Superior temporal gyrus (tissue), 1 donor: Measurements from ENCODE around the gene PSMA7.

Source experiments
- DNase-seq: peaks from one replicate; pipeline ENCODE4 v3.0.0-alpha.2; 2016; ENCODE audit errors: extremely low spot score

PSMA7 gene

DNA sequence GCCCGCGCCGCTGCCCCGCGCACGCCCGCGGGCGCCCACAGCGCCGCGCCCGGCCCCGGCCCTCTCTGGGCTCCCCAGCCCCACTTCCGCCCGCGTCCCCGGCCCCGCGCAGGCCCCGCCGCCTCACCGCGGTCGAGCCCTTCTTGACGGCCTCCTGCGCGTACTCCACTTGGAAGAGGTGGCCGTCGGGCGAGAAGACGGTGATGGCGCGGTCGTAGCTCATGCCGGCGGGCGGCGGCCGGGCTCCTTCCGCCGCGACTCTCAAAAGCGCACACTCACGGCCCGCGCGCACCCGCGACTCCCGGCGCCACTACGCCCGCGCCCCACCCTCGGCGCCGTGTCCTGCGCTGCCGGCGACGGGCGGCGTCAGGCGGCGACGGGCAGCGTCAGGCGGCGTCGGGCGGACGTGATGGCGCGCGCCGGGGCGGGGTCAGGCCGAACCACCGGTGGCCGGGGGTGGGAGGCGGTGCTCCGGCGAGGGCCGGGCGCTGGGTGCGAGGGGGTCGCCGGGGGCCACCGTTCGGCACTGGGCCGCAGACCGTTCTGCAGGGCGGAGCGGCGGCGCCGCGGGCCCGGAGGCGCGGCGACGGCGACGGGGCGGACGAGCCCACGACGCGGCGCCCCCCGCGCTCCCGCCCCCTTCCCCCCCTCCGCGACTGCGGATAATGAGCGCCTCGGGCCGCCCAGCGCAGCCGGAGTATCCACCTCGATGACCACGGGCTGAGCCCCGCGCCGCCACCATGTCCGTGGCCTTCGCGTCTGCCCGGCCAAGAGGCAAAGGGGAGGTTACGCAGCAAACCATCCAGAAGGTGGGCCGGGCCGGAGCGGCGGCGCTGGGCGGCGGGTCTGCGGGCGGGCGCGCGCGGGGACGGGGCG, at the start of gene PSMA7, which contains the start of gene SS18L1:
PSMA7 (minus strand) TSS at position 314 of the 876 bp plus-strand sequence; CDS start at position 223, 91 bp downstream.
SS18L1 (plus strand) TSS at position 689 of the 876 bp plus-strand sequence; CDS start at position 741, 52 bp downstream.
- DNase-seq: peak; percentile 85

DNA sequence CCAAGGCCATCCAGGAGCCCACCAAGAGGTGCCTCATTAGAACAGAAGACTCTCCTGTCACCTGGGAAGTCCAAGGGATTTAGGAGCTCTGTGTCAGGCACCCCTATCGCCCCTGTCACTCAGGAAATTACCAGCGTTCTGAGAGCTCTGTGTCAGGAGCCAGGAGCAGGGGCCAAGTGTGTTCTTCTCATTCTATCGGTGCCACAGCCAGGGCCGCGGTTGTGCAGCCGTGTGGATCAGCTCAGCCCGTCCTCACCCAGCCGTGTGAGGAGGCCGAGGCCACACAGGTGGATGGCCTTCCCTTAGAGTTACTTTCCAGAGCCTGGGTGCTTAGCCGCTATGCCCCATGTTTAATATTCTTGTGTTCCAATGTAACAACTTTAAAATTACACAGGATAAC, 49.4 kb upstream of the PSMA7 start:
- no peak for DNase-seq

DNA sequence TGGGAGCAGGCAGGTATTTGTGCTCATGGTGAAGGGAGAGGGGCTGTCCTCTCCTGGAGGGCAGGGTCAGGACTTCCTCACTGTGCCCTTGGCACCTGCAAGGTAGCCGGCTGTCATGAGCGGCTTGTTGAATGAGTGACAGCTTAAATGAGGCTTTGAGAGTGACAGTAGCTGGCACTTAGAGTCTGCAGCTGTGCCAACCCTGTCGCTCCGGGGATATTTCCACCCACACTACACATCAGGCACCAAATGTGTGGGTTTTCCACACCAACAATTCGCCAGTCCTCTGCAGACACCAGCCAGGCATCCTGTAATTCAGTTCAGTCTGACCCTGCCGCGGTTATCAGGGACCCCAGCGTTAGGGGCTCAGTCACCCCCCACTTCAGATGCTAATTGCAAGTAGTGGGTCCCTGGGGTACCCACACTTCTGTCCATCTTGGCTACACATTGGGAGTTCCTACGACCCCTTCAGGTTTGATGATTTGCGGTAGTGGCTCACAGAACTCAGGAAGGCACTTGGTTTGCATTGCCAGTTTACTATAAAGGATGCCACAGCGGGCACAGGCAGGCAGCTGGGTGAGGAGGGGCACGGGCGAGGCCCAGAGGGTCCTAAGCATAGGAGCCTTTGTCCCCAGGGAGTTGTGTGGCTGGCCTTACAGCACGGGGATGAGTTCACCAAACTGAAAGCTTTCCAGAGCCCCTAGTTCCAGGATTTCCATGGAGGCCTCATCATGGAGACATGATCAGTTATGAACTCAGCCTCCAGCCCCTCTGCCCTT, 48.8 kb upstream of the PSMA7 start:
- DNase-seq: no peak

DNA sequence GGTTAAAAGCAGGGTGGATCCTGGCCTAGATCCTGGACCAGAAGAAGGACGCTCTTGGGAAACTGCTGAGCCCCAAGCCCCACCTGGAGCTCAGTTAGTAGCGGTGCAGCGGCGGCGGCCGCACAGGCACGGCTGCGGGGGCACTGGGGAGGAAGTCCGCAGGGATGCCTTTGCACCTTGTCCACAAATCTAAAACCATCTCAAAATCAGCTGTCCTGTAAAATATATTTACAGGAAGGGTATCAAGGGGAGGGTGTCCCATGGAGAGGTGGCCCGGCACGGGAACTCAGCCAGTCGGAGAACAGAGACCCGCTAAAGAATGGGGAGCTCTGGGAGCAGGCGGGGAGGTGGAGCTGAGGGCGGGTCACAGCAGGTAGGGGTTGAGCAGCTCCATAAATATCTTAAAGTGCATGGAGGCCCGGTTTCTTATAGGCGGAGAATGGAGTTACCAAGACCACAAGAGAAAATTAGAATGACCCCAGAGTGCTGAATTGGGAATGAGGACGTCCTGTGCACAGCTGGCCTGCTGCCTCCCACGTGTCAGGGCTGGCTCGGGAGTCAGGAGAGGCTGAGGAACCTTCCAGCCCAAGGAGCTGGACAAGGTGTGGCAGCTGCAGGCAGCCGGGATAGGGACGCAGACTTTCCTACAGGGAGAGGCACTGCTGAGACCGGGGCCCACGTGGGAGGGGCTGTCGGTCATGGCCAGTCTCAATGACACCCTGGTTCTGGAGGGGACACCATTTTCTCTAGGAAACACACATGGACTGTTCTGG, 47.6 kb upstream of the PSMA7 start:
- no peak for DNase-seq

DNA sequence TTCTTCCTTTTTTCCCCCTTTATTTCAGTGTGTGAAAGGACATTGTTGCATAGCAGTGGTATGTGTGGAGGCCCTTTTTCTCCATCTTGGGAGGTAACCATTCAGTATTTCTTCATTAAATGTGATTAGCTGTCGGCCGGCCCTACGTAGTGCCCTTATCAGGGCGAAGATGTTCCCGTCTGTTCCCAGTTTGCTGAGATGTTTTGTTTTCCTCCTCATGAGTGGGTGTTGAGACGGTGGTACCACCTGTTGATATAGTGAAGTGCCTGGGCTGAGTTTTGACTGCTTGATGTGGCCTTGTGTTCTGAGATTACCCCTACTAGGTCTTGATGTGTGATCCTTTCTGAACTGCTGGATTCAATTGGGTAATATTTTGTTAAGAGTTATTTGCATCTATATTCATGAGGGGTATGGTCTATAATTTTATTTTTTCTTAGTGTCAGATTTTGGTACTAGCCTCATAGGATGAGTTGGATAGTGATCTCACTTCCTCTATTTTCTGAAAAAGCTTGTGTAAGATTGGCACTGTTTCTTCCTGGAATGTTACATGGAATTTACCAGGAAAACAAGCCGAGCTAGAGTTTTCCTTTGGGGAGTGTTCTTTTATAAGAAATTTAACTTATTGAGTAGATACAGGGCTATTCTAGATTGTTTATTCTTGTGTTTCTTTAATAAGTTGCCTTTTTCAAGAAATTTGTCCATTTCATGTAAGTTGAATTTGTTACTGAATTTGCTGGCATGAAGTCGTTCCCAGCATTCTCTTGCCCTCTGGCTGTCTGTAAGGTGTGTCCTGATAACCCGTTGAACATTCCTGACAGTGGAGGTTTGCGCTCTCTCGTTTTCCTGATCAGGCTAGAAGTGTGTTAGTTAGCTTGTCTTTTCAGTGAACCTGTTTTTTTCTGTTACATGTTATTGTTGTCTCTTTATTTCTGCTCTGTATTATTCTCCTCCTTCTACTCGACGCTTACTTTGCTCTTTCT, 44.0 kb upstream of the PSMA7 start:
- no peak for DNase-seq

DNA sequence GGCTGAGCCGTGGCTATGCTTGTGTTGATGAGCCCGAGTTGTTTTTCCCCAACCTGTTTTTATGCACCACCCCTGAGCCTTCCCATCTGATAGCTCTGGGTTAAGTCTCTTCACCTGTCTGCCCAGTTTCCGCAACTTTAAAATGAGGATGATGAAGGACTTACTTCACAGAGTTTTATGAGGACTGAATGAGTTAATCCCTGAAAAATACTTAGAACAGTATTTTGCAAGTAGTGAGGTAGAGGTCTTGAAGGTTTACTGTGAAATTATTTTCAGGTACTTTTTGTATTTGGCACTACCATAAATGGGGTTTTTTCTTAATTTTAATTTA, 42.9 kb upstream of the PSMA7 start:
- no peak for DNase-seq

DNA sequence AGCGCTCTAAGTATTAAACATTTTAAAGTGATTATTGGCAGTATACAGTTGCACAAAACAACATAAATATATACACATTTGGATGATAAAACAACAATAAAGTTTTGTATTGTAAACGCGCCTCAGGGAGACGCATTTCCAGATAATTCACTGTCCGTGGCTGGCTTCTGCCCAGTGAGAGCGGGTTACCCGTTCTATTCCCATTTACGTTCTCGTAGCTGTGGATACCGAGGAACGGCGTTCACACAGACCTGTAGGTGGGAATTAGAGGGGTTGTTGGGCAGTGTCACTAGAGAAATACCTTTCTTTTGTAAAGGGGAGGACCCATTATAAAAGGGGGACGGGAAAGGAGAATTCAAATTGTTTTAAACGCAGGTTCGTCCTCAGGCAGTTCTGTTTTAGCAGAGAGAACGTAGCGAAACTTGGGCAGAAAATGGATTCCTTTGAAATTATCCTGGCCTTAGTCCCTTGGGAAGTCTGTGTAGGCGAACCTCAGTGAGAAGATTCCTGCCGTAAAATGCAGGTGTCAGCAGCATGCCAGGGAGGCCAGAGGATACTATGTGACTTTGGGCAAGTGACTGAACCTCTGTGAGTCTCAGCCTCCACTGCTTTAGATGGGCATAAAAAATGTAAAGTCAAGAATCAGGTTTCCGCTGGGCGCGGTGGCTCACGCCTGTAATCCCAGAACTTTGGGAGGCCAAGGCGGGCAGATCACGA, 40.4 kb upstream of the PSMA7 start:
- no peak for DNase-seq

DNA sequence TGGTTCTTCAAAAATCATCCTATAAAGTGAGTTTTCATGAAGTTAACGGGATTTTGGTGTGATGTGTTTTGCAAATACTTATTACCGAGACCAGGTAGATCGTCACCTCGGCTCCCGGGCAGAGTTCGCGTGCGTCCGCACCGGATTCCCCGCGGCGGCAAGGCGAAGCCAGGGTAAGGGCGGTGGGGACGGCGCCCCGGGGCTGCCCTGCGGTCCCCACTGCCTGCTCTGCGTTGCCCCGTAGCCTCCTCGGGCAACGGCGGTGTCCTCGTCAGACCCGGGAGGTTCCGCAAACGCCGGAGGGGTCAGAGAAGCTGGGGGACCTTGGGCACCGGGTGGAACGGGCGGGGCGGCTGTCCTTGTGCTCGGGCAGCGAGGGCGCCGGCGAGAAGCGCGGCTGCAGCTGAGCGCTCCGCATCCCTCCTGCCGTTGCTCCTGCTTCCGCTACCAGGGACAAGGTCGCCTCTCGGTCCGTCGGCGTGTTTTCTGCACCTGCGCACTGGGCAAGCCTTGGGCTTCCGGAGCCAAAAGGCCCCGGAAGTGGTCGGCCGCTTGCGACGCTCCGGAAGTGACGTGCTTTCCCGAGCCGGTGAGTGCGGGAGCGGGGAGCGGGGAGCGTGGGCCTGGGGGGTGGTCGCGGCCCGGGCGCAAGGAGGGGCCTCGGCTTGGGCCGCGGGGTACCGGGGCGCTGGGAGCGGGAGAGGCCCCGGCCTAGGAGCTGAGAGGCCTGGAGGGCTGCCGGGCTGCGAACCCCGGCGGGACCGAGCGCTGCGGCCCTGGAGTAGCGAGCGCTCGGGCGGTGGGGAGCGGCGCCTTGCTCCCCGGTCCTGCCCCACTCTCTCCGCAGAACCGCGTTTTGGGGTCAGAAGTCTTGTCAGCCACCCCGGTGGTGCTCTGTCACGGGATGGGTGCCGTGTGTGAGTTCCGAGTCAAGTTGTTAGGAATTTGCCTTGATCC, 39.6 kb upstream of the PSMA7 start, which contains the start of gene MTG2:
MTG2 (plus strand) TSS at position 560 of the 957 bp plus-strand sequence. CDS start 10,393 bp downstream, outside the sequence.
- peak; percentile 98 for DNase-seq

DNA sequence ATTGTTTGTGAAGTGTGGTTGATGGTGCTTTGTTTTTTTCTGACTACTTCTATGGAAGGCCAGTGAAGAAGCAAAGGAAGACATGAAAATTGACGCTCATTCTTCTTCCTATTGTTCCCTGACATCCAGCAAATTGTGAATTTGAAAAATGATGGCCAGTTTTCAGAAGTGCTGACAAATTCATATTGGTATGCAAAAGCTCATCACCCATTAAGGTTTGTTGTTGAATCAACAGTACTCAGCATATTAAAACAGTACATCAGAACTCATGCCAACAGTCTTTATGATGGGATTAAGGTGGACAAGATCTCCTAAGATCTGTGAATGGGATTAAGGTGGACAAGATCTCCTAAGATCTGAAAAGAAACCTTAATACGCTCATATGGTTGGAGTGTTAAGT, 38.6 kb upstream of the PSMA7 start:
- peak; percentile 10 for DNase-seq

DNA sequence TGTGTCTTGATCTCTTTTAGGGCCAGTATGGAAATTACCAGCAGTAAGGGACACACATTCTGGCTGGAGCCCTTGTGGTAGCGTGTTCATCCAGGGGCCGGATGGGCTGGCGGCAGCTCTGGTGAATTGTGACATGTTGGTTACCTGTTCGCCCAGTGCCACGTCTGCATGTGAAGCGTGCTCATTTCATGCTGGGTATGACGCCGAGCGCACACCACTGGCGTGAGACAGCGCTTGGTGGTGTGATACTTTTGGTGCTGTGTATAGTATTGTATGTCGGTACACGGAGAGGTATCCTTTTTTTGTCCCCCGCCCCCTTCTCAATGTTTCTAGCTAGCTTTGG, 35.9 kb upstream of the PSMA7 start:
- DNase-seq: no peak

DNA sequence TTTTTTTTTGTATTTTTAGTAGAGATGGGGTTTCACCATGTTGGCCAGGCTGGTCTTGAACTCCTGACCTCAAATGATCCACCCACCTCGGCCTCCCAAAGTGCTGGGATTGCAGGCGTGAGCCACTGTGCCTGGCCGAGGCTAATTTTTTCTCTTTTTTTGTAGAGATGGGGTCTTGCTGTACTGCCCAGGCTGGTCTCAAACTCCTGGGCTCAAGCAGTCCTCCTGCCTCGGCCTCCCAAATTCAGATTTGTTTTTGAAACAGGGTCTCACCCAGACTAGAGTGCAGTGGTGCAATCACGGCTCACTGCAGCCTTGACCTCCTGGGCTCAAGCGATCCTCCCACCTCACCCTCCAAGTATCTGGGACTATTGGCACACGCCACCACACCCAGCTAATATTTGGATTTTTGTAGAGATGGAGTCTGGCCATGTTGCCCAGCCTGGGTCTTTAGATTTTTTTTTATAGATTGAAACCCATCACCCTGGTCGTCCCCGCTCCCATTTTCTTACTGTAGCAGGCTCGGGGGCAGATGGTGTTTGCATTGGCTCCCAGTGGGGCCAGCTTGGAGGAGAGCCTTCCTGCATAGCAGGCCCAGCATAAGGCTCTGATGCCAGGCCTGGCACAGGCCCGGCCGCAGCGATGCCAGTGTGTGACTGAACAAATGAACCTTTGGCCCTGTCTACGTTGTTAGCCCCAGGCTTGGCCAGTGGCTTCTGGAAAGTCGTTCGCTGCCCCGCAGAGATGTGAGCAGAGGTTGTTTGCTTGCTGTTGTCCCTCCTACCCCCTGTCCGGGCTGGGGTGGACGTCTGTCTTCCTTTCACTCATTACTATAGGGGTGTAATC, 35.3 kb upstream of the PSMA7 start:
- DNase-seq: no peak

DNA sequence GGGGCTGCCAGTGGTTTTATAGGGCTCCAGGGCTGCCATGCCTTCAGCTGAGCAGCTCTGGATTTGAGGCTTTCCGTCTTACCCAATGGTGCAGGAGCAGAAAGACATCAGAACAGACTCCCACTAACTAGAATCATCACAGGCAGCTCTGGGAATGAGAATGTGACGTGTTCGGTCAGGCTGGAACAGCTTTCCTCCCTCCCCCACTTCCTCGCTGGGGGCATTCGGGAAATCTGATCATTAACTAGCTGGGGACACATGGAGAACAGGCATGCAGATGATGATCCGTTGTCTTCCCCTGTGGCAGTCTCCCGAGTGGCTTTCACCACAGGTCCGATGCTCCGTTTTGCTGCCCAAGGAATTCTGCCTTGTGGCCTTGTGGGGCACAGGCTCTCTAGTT, 34.1 kb upstream of the PSMA7 start:
- no peak for DNase-seq

DNA sequence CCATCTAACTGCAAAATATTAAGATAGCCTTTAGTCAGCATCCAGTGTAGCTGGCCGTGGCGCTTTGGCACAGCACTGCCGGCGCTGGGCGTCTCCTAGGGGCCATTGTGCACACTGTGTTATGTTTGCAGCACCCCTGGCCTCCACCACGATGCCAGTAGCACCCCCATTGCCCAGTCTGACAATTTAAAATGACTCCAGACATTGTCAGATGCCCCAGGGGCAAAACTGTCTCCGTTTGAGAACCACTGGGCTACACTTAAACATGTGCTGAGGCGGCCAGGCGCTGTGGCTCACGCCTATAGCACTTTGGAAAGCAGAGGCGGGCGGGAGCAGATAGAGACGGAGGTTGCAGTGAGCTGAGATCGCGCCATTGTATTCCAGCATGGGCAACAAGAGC, 33.7 kb upstream of the PSMA7 start:
- DNase-seq: no peak

DNA sequence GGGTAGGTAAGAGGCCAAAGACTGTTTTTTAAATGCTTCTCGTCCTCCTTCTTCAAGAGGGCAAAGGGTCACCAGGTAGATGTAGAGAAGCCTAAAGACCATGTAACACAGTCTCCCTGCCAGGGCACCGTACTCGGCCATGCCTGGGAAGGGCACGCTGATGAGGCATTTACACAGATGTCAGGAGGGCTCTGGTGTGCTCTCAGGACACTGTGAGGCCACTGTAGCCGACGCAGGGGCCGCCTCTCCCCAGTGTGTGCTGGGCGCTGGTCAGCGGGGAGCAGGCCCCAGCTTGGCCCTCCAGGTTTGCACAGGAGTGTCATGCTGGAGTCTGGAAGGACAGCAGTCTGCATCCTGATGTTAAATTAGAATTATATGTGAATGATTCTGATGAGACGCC, 32.5 kb upstream of the PSMA7 start:
- no peak for DNase-seq

DNA sequence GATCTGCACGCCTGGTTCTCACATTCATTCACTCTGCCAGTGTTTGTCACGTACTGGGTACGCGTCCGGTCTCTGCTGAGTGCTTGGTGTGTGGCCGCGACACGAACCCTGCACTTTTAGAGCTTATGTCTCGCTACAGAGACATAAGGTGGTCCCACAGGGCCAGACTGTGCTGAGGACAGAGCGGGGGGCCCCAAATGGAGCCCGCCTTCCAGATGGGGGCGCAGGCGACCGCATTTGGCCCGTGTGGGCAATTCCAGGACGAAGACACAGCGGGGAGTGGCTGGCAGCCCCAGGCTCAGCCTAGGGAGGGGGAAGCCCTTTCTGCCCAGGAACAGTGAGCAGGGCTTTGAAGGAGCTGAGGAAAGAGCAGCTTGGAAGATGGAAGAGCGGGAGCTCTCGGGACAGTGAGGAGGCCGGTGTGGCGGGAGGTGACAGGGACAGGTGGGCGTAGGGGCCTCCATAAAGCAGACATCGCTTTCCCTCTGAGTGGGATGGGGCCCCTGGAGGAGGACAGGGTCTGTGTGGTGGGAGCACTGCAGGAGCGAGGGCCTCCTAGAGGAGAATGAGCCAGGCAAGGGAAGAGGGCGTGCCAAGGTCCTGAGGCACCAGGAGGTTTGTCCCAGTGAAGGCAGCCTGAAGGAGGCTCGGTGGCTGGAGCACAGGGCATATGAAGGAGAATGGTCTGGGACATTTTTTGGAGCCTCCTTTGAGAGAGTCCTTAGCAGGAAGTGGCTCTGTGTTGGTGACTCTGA, 31.9 kb upstream of the PSMA7 start:
- no peak for DNase-seq

DNA sequence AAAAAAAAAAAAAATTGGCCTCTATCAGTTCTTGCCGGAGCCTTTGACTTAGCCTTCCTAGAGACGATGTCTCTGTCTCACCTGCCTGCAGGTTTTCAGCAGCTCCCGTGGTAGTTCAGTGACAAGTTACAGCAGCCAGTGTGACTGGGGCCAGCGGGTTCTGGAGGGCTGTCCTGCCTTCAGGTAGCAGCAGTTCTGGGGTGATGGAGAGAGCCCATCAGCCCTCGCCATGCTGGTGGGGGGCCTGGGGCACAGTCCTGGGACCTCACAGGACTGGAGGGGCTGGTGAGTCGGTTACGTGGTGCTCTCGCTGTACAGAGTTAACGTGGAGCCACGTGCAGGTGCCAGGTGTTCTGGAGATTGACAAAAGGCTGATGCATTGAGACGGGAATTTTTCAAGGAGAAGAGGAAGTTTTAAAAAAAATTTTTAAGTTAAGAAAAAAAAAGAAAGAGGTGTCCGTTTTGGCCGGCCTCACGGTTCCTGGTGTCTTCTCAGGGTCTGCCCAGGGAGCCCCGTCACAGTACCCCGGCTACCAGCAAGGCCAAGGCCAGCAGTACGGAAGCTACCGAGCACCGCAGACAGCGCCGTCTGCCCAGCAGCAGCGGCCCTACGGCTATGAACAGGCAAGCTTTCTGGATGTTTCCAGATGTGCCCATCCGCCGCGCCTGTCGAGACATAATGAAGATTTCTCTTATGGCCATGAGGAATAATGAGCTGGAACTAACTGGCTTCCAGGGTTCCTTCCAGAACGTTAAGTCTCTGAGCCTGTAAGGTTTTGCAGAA, 31.0 kb upstream of the PSMA7 start:
- DNase-seq: no peak

DNA sequence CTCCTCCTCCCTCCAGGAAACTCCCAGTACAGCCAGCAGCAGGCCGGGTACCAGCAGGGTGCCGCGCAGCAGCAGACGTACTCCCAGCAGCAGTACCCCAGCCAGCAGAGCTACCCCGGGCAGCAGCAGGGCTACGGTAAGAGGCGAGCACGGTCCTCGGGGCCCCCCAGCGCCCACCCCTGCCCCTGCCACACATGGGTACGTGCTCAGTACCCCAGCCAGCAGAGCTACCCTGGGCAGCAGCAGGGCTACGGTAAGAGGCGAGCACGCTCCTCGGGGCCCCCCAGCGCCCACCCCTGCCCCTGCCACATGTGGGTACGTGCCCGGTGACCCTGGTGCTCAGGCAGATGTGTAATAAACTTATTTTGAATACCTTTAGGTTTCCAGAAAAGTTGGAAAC, 29.5 kb upstream of the PSMA7 start:
- no peak for DNase-seq
